AG09319 (cell line): ENCODE measurements around the gene KCNJ15.
A peak's percentile ranks its signal among the peaks of the same experiment; 100 is the strongest.

Source experiments
- DNase-seq: peaks from one replicate; pipeline ENCODE4 v3.0.0-alpha.2; 2010; ENCODE audit warnings: low read depth; ENCODE audit errors: extremely low read depth
- CTCF ChIP-seq: IDR thresholded peaks from 2 replicates; pipeline ENCODE4 v1.5.1; 2011; ENCODE audit warnings: low read depth, mild to moderate bottlenecking, inconsistent platforms, low read length, moderate library complexity

The KCNJ15 gene

GRCh38 chr21:38256599-38257302 lies at the start of gene KCNJ15:
Gene KCNJ15, plus strand, starts transcription at chr21:38256991. Its CDS starts 42,271 bp downstream, at chr21:38299262.
- TF ChIP-seq CTCF = no peak
- DNase-seq = no peak

GRCh38 chr21:38208118-38208517 lies 48.7 kb upstream of the KCNJ15 start:
- no peak for DNase-seq
- TF ChIP-seq CTCF = no peak

- no peak for DNase-seq
- TF ChIP-seq CTCF = no peak
These were observed 45.5 kb upstream of the KCNJ15 start for GRCh38 chr21:38211321-38211720.

GRCh38 chr21:38212706-38213105 lies 44.1 kb upstream of the KCNJ15 start:
- no peak for DNase-seq
- no peak for TF ChIP-seq CTCF

- peak; percentile 96 for TF ChIP-seq CTCF
- DNase-seq = peak; percentile 36
These were observed 37.7 kb upstream of the KCNJ15 start for GRCh38 chr21:38219049-38219628.

- DNase-seq = no peak
- no peak for TF ChIP-seq CTCF
These were observed 36.5 kb upstream of the KCNJ15 start for GRCh38 chr21:38220270-38220737.

GRCh38 chr21:38221594-38221993 lies 35.2 kb upstream of the KCNJ15 start:
- TF ChIP-seq CTCF = no peak
- DNase-seq = no peak
